Measurements from ENCODE around the gene PPY. TPM values are rescaled to one million over a fixed set of nuclear protein-coding genes. Genes with fewer than 3 reads are reported as not detected.
A peak's percentile ranks its signal among the peaks of the same experiment; 100 is the strongest.

The PPY gene
- total RNA-seq, 1 experiment from 2014 or later, result not detected

DNA sequence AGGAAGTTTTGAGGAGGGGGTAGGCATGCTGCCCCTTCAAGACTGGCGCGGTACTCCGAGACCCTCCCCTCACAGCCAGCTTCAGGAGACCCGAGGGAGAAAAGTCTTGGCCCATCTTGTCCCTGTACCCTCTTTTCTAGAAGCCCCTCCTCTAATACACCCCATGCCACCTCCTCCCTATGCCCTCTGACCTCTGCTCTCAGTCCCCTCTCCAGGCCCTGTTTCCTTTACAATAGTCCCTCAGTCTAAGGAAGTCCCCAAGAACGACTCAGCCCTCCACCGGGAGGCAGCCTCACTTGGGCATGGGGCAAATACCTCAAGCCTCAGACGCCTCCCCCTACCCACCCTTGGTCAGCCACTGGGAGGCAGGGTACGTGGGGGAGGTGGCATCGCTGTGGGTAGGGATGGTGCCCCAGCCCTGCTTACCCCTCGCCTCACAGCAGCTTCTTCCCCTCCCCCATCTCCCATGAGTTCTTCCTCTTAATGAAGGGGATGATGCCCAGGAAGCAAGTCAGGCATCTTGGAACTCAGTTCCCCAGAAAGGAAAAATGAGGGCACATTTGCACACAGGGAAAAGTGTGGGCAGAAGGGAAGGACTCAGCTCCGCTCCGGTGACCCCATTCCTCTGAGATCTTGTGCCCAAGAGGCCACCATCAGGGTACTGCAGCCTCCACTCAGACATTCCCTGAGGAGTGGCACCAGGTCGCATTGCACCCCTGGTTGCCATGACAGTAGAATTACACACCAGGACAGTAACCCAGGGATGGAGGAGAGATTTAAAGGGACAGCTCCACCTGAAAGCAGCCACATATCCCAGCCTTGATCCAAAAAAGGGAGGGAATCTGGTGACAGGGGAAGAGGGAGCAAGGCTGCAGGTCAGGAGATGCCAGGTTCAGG lies 41.2 kb downstream of the PPY start:
- Histone ChIP-seq H3K79me2 (ENCODE audit: insufficient read depth, low read length) (0 out of 2 replicates have a peak, but pooled peaks cover 2% of the 10 kb centered on the region), H2BK120ac (ENCODE audit: low read depth, low read length, poor library complexity, severe bottlenecking) (no peak overlapping the region), H4K20me1 (ENCODE audit: control insufficient read depth, insufficient read depth, insufficient read length) (no peaks in the 10 kb centered on the region), H3K9me3 (ENCODE audit: control insufficient read depth, low read depth, low read length) (no peaks in the 10 kb centered on the region), H3K18ac (ENCODE audit: insufficient read length, low read depth, low read length) (peak overlapping the region; percentile 23), H4K91ac (ENCODE audit: insufficient read length, low read depth, low read length) (no peak overlapping the region), H3K9ac (ENCODE audit: extremely low read depth, insufficient read length, low read length) (no peak overlapping the region), H3K27ac (ENCODE audit: insufficient read length, low read depth, low read length) (no peak overlapping the region), H4K5ac (ENCODE audit: insufficient read length, low read depth, low read length) (no peak overlapping the region), H2BK12ac (ENCODE audit: insufficient read length, low read depth, low read length) (no peak overlapping the region), H3K23me2 (ENCODE audit: insufficient read length, low read depth, low read length, poor library complexity, severe bottlenecking) (peaks cover 23% of the 10 kb centered on the region), H3T11ph (ENCODE audit: low read length) (no peak overlapping the region), H2BK5ac (ENCODE audit: insufficient read length, low read length) (no peak overlapping the region), H3K4me1 (ENCODE audit: insufficient read depth, low read length) (peaks cover 3% of the 10 kb centered on the region; the same call in 1 of the 2 replicates), H2BK20ac (ENCODE audit: low read depth, low read length, poor library complexity, severe bottlenecking) (no peak overlapping the region), H2AK5ac (ENCODE audit: insufficient read length, low read length) (no peak overlapping the region), H3K27me3 (ENCODE audit: insufficient read depth, low read length) (no peaks in the 10 kb centered on the region), H3K4me2 (ENCODE audit: insufficient read depth, insufficient read length, low read length) (peak overlapping the region; percentile 59), H2AFZ (ENCODE audit: low read length) (no peak overlapping the region), H2BK15ac (ENCODE audit: low read depth, low read length) (no peak overlapping the region), H3K14ac (ENCODE audit: insufficient read depth, low read length) (no peak overlapping the region), H3K56ac (ENCODE audit: insufficient read length, low read depth, low read length) (no peak overlapping the region), H3K4ac (ENCODE audit: low read depth, low read length) (no peak overlapping the region), H4K8ac (replicated peaks; ENCODE audit: insufficient read length, low read depth, low read length) (no peak overlapping the region), H3K23ac (ENCODE audit: insufficient read length, low read depth, low read length) (no peak overlapping the region), H3K79me1 (ENCODE audit: insufficient read depth, low read depth, low read length, poor library complexity, severe bottlenecking) (no peaks in the 10 kb centered on the region)
- DNase-seq, result peak; percentile 59
- TF ChIP-seq CTCF (conservative IDR thresholded peaks at IDR 0.05), result no peak
- Mint-ChIP-seq H3K36me3 (ENCODE audit: insufficient read depth in 1 of 3, low read depth in 3 of 3) (peaks cover 12 to 14% (median 13%) of the 10 kb centered on the region in 3 experiments; a peak in 5 of 7 replicates), H3K27ac (no peak overlapping the region), H3K9me3 (no peaks in the 10 kb centered on the region), H3K27me3 (ENCODE audit: low read depth) (peaks cover 58% of the 10 kb centered on the region), H3K4me1 (peaks cover 42 to 62% of the 10 kb centered on the region in 2 experiments), H3K4me3 (peak overlapping the region; percentile 63 to 79)
- WGBS (ENCODE audit: extremely low coverage, insufficient read length, low lambda C conversion rate), result no CpG with 5 or more reads among the region's 13 CpGs

All from H9 (cell line).